ENCODE results near the gene RASL10B.
A peak's percentile ranks its signal among the peaks of the same experiment; 100 is the strongest.
"Not testable (repeated sequence)": the region's sequence is repeated elsewhere in the genome, so short reads cannot be mapped to it uniquely, and the experiment has no call there.

The RASL10B gene

DNA sequence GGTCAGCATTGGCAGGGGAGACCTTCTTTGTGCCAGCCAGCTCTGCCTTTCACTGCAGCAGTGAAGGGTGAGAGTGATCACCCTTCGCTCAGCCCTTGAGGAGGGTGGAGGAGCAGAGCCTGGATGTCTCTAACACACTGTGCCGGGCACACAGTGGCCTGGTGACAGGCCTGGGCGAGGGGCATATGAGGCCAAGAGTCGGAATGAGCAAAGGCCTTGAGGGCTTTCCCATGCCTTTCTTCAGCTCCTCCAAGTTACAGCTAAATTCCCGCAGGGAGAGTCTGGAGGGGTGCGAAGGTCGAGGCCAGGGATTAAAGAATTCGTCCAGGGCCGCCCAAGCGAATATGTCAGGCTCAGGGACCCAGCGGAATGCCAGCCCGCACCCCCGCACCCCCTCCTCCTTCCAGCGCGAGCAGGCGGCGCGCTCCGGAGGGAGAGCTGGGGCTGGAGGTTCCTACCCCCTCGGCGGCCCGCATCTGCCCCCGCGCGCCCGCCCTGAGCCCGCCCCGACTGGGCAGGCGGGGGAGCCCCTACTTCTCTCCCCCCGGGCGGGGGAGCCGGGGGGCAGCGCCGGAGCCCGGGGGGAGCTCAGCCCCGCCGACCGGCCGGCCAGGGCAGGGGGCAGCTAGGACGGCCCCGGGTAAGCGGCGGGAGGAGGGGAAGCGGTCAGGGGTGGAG is at the start of gene RASL10B:
Gene RASL10B, plus strand, starts transcription at position 401 of the 678 bp plus-strand sequence. CDS start 3,546 bp downstream, outside the sequence.
- DNase-seq (ENCODE audit: low read depth), result peak; percentile 48

DNA sequence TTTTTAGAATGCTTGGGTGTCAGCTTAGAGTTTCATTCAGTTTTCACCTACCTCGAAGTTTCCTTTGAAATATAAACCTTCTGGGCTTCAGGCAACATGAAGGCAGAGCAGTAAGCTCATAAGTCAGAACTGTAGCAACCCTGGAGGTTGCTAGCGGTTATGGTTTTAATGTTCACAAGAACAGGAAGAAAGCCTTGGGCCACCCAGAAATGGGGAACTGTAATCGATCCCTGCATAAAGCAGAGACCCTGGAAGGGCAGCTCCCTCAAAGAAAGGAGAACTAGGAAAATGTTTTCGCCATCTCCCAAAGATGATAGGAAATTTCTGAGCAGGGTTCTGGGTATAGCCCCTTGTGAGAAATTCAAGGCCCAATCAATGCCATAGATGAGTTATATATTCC is 47.8 kb upstream of the RASL10B start:
- DNase-seq (ENCODE audit: low read depth), result no peak

DNA sequence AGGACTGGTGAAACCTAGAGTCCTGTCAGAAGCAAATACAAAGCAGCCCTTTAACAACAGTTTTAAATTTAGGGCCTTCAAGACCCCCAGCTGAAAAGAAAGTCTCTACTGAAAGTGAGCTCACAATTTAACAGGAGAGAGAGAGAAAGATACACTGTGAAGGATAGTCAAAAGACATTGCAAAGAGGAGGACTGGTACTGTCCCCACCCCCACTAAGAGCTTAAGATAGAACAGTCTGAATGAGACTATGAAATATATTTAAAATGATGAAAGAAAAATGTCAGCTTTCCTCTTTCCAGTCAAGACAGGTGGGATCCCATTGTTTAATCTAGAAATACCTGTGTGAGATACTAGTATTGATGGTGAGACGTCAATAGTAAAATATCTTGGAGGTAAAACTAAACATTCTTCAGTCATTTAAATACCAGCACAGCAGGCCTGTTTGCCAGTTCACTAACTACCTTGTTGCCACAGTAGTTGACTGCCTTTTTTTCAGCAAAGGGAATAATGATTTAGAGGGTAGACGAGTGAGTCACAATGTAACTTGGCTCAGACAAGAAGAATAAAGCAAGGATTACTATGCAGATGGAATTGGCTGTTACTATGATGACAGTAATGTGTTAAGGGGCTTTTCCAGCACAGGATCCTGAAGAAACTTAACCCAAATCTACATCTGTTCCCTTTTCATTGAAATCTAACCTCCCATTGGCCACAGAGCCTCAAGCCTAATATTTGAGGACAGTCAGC is 47.2 kb upstream of the RASL10B start:
- no peak for DNase-seq (ENCODE audit: low read depth)

DNA sequence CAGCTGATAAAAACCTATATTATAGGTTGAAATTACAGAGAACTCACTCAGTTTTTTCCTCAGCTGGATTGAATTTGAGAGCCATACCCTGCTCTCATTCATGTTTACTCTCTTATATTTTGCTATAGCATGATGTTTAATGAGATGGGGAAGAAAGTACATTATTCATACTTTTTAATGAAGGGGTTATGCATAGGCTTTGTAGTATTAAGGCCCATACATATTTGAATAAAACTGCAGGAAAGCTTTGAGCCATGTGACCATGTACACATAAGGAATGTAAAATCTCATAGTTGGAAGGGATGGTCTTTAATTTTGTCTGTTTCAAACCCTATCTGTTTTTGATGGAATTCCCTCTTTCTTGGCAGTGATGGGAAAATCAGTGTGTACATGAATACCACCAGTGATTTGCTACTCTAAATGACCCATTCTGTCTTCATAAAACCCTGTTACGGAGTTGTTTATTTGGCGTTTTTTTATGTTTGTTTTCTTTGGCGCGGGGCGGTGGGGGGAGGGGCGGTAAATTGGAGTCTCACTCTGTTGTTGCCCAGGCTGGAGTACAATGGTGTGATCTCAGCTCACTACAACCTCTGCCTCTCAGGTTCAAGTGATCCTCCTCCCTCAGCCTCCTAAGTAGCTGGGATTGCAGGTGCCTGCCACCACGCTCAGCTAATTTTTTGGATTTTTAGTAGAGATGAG is 38.8 kb upstream of the RASL10B start:
- DNase-seq (ENCODE audit: low read depth), result no peak

- no peak for DNase-seq (ENCODE audit: low read depth)
Observed at GRCh38 chr17:35693662-35694061, 37.8 kb upstream of the RASL10B start.

DNA sequence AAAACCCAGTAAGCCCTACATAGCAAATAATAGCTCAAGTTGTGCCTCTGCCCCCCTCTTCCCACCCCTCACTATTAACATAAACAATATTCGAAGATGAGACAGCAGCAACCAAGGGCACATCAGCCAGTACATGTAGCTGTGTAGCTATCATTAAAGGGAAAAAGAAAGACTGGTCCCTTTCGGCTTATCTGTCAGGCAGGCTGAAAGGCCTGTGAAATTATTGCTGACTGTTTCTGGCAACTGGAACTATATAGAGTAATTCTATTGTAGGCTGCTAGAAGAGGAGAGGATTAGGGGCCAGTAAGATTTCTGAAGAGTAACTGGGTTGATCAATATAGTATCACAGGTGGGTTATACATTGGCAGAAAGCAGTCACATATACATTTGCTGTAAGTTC is 36.5 kb upstream of the RASL10B start:
- DNase-seq (ENCODE audit: low read depth), result no peak

- no peak for DNase-seq (ENCODE audit: low read depth)
Observed at GRCh38 chr17:35695613-35696012, 35.8 kb upstream of the RASL10B start.

- DNase-seq (ENCODE audit: low read depth), result no peak
Observed at GRCh38 chr17:35698800-35699199, 32.6 kb upstream of the RASL10B start.

DNA sequence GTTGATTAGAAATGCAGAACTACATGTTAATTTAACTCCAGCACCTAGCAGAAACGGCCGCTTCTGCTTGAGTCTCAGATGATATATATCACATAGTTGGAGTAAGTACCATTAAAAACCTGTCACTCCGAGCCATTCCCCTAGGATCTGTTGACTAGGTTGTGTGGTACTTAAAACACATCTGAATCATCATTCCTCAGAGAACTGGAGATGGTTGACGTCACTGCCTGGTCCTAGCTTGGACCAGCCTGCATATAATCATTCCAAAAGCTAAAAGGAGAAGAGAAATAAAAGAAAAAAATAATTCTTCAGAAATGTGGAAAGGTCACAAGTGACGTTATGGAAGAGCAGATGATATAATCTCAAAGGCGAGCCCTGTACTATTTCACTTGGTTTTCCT is 31.3 kb upstream of the RASL10B start:
- DNase-seq (ENCODE audit: low read depth), result no peak

DNA sequence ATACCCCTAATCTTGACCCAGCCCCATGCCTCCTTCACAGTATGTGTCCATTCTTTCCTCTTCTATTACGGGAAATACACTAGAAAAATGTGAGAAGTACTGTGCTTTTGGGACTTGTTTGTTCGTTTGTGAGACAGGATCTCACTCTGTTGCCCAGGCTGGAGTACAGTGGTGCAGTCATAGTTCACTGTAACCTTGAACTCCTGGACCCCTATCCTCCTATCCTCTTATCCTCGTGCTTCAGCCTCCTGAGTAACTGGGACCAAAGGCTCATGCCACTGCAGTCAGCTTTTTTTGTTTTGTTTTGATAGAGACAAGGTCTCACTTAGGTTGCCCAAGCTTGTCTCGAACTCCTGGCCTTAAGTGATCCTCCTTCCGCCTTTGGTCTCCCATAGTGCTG is 29.9 kb upstream of the RASL10B start:
- DNase-seq (ENCODE audit: low read depth), result no peak

- not testable (repeated sequence) for DNase-seq (ENCODE audit: low read depth)
Observed at GRCh38 chr17:35703308-35703707, 28.1 kb upstream of the RASL10B start.

DNA sequence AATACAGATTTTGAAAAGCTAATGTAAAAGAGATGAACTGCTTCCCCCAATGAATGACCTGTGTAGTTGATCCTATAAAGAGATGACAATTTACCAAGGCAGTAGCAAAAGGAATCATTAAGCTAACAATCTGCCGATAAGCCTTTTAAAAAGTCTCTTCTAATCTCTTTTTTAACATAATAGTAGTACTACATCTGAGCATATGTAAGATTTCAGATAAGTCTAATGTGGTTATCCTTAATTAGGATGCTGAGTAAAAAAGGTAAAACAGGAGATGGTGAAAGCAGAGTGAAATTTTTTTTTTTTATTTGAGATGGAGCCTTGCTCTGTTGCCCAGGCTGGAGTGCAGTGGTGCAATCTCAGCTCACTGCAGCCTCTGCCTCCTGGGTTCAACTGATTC is 26.2 kb upstream of the RASL10B start:
- DNase-seq (ENCODE audit: low read depth), result no peak

- DNase-seq (ENCODE audit: low read depth), result no peak
Observed at GRCh38 chr17:35705705-35706104, 25.7 kb upstream of the RASL10B start.

DNA sequence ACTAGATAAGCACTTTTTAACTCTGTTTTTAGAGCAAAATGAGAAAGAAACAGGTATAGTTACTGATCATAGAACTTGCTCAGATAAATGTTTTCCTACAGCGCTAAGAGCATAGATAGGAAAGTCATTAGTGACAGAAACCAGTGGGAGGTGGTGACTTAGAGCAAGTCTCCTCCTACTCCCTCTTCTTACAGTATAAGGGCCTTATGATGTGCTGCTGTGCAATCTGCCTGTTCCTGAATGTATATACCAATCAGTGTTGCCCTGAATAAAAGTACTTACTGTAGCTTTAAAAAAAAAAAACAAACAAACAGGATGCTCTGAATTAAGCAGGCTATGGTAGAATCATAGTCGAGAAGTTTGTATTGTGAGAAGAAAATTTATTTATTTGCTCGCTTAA is 23.3 kb upstream of the RASL10B start:
- DNase-seq (ENCODE audit: low read depth), result no peak

DNA sequence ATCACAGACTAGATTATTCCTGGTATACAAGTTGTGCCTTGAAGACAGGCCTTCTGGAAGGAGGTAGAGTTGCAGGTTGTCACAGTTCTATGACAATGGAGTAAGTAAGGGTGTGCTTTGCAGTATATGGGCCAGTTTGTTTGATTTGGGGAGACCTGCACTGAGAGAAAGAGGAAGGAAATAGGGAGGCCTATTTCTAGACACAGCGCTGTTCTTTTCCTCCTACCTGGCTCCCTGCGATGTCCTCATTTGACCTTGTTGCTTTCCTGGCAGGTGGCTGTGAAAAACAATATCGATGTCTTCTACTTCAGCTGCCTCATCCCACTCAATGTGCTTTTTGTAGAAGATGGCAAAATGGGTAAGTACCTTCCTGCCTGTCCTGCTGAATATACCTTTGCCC is 22.5 kb upstream of the RASL10B start:
- DNase-seq (ENCODE audit: low read depth), result no peak

DNA sequence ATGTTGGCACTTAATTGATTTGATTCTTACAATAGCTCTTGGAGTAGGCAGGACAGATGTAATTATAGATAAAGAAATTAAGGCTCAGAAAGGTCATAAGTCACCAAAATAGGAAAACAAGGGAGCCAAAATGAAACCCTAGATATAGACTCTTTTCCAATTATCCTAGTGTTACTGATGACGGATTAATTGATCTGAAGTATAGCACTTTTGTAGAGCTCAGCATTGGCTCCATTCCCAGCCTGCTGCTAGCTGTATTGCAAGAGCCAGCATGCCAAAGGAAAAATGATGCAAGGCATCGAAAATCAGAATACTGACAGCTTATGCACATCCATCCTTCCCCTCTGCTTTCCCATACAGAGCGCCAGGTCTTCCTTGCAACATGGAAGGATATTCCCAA is 21.6 kb upstream of the RASL10B start:
- DNase-seq (ENCODE audit: low read depth), result no peak

GRCh38 chr17:35710950-35711349 is 20.5 kb upstream of the RASL10B start:
- no peak for DNase-seq (ENCODE audit: low read depth)

DNA sequence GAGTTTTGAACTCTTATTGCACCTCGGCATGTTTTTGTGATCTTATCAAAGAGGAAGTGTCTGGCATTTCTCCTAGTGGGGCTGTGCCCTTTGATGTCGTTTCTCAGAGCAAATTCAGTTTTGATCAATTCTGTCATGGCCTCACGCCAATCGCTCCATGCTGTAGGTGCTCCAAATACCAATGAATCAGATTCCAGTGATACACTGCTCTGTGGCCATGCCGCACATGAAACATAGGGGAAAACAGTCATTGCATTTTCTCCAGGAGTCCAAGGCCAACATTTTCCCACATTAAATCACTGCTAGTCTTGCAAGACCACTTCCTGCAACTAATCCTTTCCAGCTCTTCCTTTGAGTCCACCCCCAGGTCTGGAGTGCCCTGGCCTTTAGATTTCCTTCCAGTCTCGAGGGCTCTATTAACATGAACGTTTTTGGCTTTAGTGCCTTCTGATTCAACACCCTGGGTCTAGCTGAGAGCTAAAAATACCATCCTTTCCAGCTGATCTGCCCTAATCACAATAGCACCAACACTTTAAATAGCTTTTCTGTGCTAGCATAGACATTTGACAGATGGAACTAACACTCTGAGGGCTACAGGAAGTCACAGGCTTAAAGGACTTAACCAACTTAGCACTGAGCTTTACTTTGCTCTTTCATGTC is 18.2 kb upstream of the RASL10B start:
- no peak for DNase-seq (ENCODE audit: low read depth)

DNA sequence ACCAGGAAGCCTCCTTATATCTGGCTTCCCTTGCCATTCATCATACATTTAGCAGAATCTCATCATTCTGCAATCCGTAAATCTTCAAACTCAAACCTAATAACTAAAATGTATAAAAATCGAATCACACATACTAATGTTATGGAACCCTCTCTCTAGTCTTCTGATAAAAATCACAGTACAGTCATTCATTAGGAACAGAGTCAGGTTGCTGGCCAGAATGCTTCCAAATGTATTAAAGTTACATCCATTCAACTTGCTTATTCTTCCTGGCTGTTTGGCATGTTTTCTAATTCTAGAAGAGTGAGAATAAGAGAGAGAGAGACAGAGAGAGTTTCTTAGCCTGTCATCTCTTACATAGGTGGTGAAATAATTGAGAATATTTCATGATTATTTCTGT is 16.5 kb upstream of the RASL10B start:
- DNase-seq (ENCODE audit: low read depth), result no peak

DNA sequence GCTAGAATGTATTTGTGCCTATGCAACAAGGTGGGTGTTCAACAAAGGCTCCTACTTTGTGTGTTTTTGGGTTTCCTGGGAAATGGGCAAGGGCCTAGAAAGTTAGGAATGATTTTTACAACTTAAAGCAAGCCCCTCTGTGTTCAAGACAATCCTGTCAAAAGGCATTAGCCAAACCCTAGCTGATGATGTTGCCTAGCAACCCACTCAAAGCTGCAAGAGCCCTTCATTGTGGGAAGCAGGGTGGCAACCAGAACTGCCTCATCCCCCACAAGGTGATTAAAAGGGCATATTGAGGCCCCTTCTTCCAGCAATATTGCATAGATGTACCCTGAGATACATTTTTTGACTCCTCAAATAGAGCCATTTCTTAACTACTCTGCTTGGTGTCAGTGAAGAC is 16.0 kb upstream of the RASL10B start:
- DNase-seq (ENCODE audit: low read depth), result no peak

DNA sequence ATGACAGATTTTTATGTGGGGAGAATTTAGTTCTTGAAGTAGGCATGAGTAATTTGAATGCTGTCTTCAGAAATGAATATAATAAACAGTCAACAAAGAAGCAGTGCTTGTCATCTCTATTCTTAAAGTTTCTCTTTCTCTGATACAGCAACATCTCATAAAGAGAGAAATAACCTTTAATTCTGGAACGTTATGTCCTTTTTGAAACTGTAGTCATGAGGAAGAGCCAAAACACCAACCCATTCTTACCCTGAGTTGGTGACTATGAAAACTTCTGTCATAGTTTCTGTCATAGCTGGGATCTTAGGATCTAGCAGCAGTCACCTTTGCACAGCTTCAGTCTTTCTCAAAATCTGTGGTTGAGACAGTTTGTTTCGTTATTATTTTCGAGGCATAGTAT is 15.3 kb upstream of the RASL10B start:
- DNase-seq (ENCODE audit: low read depth), result no peak

- DNase-seq (ENCODE audit: low read depth), result no peak
Observed at GRCh38 chr17:35716897-35717465, 14.5 kb upstream of the RASL10B start.
